GM18517 (cell line): ENCODE results near the gene WIPF2.
A peak's percentile ranks its signal among the peaks of the same experiment; 100 is the strongest.
"Not testable (repeated sequence)": the region's sequence is repeated elsewhere in the genome, so short reads cannot be mapped to it uniquely, and the experiment has no call there.

Experiments
- ATAC-seq: cut with Tn5 transposase; IDR thresholded peaks from one replicate; pipeline ENCODE4 v1.9.1; 2021; ENCODE audit warnings: mild to moderate bottlenecking, moderate library complexity; ENCODE audit not compliant: unreplicated experiment

Gene WIPF2

DNA sequence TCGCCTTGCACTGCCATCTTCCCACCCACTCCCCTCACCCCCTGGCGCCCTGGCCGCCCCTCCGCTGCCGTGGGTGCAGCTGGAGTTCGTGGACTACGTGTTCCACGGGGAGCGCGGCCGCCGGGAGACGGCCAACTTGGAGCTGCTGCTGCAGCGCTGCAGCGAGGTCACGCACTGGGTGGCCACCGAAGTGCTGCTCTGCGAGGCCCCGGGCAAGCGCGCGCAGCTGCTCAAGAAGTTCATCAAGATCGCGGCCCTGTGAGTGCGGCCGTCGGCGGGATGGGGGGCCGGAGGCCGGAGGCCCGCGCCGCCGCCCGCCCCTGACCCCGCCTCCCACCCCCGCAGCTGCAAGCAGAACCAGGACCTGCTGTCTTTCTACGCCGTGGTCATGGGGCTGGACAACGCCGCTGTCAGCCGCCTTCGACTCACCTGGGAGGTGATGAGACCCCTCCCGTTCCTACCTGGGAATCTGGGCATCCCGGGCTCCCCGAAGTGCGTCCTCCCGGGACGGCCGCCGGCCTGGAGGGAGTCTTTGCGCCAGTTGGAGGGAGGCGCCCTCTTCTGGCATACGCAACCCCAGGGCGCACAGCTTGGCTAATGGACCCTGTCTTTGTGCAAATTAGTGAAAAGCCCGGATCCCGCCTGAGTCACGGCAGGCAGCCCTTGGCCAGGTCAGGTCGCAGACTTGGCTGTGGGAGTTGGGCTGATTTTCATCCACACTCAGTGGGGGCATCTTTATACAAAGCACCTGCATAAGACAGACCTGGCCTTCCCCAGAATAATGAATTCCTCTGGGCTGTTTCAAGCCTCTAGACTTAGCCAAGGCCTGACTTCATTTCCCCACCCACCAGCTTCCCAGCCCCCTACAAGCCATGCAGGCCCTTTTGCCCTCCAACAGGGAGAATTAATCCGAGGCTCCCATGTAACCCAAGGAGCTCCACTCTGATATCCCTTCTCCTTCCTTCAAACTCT is 27.6 kb upstream of the WIPF2 start:
- ATAC-seq: peak; percentile 71

DNA sequence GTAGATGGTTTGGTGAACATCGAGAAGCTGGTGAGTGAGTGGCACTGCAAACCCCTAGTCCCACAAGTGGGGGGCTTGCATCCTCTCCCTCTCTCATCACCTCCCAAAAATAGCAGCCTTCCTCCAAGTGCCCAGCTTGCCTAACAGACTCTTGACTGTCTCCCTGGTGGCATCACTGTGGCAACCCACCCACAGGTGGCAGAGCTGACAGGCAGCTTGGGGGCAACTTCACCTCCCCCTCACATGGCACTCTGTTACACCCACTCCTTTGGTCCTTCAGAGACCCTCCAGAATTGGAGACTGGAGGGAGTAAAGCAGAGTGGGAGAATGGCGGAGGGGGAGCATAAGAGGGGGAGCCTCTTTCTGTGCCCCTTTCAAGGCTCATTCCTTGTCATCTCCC is 26.1 kb upstream of the WIPF2 start:
- no peak for ATAC-seq

DNA sequence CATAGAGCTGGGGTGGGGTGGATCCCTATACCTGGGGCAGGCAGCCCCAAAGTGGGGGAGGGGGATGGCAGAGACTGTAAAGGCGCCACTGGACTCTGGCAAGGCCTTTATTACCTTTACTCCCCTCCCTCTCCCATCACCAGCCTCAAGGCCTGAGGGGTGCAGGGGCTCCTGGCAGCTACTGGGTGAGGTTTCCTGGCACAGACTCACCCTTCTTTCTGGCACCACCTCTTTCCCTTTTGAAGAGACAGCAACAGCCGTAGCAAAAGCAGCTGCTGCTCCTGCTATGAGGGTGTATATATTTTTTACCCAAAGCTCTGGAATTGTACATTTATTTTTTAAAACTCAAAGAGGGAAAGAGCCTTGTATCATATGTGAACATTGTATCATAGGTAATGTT is 24.3 kb upstream of the WIPF2 start:
- no peak for ATAC-seq

DNA sequence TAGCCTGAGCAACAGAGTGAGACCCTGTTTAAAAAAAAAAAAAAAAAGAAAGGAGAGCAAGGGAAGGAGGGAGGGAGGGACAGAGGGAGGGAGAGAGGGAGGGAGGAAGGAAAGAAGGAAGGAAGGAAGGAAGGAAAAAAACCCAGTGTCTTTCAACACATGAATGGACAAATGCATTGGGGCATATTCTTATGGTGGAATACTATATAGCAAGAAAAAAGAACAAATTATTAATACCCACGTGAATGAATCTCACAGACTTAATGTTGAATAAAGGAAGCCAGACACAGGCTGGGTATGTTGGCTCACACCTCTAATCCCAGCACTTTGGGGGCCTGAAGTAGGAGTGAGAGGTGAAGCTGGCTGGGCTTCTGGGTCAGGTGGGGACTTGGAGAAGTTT is 21.6 kb upstream of the WIPF2 start:
- ATAC-seq: no peak

DNA sequence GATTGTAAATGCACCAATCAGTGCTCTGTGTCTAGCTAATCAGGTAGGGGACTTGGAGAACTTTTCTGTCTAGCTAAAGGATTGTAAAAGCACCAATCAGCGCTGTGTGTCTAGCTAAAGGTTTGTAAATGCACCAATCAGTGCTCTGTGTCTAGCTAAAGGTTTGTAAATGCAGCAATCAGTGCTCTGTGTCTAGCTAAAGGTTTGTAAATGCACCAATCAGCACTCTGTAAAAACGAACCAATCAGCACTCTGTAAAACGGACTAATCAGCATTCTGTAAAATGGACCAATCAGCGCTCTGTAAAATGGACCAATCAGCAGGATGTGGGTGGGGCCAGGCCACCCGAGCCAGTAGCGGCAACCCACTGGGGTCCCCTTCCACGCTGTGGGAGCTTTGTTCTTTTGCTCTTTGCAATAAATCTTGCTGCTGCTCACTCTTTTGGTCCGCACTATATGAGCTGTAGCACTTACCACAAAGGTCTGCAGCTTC is 21.1 kb upstream of the WIPF2 start:
- ATAC-seq: not testable (repeated sequence)

DNA sequence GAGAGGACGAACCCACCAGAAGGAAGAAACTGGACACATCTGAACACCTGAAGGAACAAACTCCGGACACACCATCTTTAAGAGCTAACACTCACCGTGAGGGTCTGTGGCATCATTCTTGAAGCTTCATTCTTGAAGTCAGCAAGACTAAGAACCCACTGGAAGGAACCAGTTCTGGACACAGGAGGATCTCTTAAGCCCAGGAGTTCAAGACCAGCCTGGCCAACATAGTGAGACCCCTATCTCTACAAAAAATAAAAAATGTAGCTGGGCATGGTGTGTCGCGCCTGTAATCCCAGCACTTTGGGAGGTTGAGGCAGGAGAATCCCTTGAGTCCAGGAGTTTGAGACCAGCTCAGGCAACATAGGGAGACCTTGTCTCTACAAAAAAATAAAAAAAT is 20.5 kb upstream of the WIPF2 start:
- no peak for ATAC-seq

DNA sequence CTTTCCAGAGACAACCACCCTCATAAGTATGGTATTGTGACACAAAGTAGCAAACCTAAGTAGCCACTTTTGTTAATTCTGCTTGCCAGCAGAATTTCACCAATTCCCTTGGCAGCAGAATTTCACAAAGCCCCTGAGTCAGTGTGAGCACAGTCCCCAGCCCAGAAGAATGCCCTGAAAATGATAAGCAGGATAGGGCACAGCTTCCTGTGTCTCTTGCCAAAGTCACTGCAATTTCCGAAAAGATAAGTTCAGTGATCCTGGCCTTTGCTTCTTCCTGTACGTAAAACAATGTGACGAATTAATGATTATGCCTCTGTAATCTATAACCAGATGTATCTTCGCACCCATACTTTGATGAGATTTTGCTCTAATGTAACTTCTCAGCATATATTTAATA is 16.0 kb upstream of the WIPF2 start:
- no peak for ATAC-seq

DNA sequence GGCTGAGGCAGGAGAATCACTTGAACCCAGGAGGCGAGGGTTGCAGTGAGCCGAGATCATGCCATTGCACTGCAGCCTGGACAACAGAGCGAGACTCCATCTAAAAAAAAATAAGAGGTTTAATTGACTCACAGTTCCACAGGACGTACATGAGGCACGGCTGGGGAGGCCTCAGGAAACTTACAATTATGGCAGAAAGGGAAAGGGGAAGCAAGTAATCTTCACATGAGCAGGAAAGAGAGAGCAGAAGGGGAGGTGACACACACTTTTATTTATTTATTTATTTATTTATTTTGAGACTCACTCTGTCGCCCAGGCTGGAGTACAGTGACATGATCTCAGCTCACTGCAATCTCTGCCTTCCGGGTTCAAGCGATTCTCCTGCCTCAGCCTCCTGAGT is 12.9 kb upstream of the WIPF2 start:
- ATAC-seq: not testable (repeated sequence)

DNA sequence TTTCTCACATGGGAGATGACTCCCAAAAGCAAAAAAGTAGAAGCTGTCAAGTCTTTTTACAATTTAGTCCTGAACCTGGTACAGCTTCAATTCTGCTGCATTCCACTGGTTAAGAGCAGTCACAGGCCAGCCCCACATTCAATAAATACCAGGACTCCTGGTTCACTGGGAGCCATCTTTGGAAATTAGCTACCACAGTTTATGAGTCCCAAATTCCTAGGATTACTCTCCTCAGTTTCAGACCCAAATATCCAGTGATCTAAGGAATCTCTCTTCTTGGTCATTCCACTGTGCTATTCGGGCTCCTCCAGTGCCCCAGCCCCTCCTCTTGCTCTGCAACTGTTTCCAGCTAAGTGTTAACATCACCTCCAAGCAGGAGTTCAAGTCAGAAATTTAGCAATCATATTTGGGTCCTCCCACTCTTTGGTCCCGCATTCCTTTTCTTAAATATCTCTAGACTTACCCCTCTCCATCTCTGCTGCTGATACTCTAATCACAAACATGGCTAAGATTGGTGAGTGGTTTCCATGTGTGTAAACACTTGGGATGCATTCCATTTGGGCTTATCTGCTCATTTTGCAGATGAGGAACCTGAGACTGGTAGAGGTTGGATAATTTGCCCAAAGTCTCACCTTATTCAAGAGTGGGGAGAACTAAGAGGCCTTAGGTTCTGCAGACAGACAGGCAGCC is 9.6 kb upstream of the WIPF2 start:
- ATAC-seq: no peak

DNA sequence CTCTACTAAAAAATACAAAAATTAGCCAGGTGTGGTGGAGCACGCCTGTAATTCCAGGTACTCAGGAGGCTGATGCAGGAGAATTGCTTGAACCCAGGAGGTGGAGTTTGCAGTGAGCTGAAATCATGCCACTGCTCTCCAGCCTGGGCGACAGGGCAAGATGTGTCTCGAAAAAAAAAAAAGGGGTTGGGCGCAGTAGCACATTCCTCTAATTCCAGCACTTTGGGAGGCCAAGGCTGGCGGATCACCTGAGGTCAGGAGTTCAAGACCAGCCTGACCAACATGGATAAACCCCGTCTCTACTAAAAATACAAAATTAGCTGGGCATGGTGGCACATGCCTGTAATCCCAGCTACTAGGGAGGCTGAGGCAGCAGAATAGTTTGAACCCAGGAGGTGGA is 5.2 kb upstream of the WIPF2 start:
- not testable (repeated sequence) for ATAC-seq

DNA sequence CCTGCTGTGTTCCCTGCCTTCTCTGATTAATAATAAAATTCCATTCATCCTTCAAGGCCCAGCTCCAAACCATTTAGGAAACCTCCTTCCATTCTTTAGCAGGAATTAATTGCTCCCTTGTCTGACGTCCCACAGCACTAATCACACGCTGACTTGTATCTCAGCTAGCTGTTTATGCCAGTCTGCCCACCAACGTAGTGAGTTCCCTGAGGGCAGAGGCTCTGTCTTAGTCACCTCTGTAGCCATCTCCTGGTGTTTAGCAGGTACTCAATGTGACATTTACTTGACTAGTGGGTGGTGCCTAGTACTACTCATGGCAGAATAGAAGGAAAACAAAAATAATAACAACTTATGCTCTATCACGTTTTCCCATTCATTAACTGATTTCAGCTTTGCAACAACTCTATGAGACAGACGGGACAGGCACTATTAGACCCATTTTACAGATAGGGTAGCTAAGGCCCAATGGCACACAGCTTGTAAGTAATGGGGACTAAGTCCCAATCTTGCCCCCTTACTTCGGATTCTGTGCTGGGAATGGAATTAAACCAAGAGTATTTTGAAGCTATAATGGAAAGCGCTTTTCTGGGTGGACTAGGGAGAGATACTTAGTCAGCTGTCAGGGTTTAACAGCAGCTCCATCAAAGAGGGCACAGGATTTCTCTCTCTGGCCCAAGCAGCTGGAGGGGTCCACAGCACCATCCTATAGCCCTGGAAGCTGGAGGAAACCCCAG is 931 bp upstream of the WIPF2 start:
- ATAC-seq: no peak

DNA sequence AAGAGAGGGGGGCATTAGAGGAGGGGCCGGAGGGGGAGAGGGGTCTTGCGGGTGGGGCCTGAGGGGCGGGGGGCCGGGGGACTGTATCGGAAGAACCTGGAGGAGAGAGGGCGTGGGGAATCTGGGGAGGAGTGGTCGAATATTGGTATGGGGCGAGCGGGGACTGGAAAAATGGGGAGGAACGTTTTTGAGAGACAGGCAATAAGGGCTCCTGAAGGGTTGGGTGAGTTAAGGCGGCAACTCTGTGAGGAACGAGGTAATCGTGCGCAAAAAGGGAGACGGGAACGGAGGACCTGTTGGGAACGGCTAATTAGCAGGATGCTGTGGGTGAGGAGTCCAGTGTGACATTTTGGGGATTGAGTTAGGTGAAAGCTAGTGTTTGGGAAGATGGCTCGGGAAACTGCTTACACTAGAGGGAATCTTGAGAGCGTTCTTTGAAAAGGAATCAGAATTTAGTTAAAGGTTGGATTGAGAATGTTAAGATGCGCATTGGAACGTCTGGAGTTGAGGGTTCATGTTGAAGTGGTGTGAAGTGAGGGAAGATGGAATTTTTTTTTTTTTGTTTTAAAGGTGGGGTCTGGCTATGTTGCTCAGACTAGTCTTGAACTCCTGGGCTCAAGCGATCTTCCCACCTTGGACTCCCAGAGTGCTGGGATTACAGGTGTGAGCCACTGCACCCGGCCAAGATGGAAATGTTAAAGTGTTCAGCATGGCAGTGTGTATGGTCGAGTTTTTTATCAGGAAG is 662 bp downstream of the WIPF2 start:
- ATAC-seq: no peak

DNA sequence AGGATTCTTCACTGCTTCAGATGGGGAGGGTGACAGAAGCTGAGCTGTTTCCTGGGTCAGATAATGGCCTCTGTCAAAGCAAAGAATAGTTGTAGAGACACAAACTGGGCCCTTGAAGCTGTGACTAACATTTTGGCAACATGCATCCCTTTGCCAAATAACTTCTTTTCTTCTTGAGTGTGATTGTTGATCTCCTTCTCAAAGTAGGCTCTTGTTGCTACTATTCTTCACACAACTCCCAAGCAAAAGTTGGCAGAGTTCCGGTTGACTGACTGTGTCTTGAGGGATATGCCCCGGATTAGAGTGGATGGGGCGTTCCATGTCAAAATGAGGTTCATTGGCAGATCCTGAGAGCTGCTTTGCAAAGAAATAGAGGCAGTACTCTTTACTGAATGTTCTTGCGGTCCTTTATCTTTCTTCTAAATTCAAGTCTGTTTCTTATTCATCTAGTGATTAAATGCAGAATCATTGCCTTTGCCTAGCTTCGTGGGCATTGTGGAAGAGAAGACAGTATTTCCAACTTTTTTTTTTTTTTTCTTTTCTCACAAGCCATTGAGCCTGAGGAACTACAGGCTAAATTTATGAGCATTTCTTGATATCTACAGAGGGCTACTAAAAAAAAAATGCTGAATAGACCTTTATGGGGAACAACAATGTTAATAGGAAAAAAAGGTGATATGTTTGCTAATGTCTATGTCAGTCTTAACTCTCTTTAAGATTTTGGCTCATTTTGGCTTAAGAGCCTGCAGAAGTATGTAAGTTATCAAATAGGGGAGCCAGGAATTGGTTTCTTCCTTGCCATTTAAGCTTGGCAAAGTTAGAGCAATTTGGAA is 5.8 kb downstream of the WIPF2 start:
- ATAC-seq: no peak

DNA sequence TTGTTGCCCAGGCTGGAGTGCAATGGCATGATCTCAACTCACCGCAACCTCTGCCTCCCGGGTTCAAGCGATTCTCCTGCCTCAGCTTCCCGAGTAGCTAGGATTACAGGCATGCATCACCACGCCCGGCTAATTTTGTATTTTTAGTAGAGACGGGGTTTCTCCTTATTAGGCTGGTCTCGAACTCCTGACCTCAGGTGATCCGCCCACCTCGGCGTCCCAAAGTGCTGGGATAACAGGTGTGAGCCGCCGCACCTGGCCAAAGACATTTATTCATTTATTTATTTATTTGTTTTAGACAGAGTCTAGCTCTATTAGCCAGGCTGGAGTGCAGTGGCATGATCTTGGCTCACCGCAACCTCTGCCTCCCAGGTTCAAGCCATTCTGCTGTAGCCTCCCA is 10.0 kb downstream of the WIPF2 start:
- ATAC-seq: not testable (repeated sequence)

DNA sequence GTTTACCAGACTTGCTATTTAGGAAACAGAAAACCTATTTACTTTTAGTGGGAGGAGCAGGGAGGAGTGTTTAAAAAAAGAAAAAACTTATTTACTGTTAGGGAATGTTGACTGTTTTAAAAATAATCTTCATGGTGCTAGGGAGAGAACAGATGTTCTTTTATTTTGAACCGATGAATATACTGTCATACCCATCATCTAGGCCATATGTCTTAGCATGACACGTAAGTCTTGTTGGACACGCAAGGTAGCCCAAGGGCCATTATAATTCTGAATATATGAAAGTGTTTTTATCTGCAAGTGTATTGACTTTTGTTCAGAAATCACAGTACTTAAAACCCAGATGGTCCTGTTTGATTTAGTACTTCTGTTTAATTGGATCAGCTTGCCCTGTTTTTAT is 11.6 kb downstream of the WIPF2 start:
- no peak for ATAC-seq

DNA sequence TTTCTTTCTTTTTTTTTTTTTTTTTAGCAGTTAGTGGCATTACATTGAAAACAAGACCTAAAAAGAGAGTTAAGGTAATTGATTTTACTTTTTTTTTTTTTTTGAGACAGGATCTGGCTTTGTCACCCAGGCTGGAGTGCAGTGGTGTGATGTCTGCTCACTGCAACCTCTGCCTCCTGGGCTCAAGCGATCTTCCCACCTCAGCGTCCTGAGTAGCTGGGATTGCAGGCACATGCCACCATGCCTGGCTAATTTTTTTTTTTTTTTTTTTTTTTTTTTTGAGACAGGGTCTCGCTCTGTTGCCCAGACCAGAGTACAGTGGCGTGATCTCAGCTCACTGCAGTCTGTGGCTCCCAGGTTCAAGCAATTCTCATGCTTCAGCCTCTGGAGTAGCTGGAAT is 12.8 kb downstream of the WIPF2 start:
- ATAC-seq: not testable (repeated sequence)

DNA sequence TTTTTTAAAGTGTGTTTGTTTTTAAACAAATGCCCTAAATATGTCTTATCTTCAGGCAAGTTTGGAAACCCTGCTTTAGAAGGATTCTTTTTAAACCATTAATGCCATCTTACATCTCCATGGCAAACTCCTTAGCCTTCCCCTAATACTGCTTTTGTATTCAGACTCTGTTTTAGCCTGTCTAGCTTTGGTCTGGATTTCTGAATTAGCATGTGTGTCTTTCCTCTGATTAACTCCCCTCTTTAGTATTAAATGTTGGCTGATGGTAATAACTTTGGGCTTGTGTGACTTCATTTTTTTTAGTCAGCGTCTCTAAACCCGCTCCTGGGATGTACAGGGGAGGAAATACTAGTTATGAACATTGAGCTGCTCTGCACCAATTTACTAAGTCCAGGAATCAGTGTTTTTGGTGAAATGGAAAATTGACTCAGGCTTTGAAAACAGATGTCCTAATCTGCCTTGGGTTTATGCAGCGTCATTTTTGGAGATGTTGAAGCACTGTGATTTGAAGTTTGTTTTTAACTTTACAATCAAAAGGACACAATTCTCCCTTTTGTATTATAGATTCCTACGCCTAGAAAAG is 22.2 kb downstream of the WIPF2 start:
- no peak for ATAC-seq

DNA sequence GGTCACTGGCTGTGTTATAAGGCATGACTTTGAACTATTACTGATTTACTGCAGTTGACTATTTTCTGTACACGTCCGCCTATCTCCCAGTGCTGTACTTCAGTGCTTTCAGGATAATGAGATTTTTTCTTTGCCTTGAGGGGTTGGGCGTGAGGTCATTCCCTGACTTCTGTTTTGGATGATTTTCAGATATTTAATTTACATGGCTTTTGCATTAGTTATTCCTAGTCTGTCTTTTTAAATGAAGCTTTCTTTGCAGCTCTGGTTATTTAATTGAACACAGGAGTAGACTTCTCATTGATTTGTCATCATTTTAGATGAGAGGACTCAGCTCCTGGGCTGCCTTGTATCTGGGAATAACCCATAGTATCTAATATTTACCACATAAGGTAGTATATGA is 23.7 kb downstream of the WIPF2 start:
- no peak for ATAC-seq

DNA sequence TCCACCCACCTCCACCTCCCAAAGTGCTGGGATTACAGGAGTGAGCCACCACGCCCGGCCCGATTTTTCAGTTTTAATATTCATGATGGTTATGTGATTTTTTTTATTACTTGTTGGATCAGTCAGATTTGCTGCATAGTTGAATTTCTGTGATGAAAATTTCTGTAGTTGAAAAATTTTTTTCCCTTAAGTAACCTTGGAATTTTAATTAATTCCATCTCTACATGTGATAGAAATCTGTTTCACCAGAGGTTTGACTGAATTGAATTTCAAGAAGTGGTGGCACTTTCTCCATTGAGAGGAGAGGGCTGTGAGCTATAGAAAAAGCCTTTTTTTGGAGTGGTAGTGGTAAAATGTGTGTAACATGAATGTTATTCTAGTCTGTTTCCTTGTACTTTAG is 24.7 kb downstream of the WIPF2 start:
- no peak for ATAC-seq
